Stomach (tissue), 9 donors: ENCODE measurements around the gene MAST4. TPM values are rescaled to one million over a fixed set of nuclear protein-coding genes. Genes with fewer than 3 reads are reported as not detected.
A peak's percentile ranks its signal among the peaks of the same experiment; 100 is the strongest.

ENCODE experiments used
- DNase-seq, 2 donors: peaks; one replicate each; pipeline versions ENCODE4 v3.0.0 to v3.0.0-alpha.2; 2013 to 2019
- H3K27ac ChIP-seq, 5 donors: fragments of 200-600 bp in 4 of 5; sonication (generic) in 4 of 5; one replicate each; pipeline ENCODE4 v1.5.1; 2013 to 2019; ENCODE audit warnings: mild to moderate bottlenecking in 1 of 5, moderate library complexity in 1 of 5
- H3K27me3 ChIP-seq, 3 donors: fragments of 200-600 bp; sonication (generic); one replicate each; pipeline ENCODE4 v1.5.1; 2017 to 2019; ENCODE audit warnings: mixed run types in 1 of 3
- H3K36me3 ChIP-seq, 4 donors: fragments of 200-600 bp; sonication (generic); 1 replicate in 3 of 4; 2 replicates in 1 of 4; pipeline ENCODE4 v1.5.1; 2016 to 2019
- H3K4me1 ChIP-seq, 4 donors: fragments of 200-600 bp; sonication (generic); one replicate each; pipeline ENCODE4 v1.5.1; 2016 to 2019
- H3K4me3 ChIP-seq, 4 donors: fragments of 200-600 bp; sonication (generic) in 3 of 4; one replicate each; pipeline ENCODE4 v1.5.1; 2016 to 2019; ENCODE audit warnings: mild to moderate bottlenecking in 1 of 4
- H3K9me3 ChIP-seq, 4 donors: fragments of 200-600 bp; sonication (generic); one replicate each; pipeline ENCODE4 v1.5.1; 2016 to 2019
- EP300 ChIP-seq: sonication (generic); formaldehyde crosslinking; IDR thresholded peaks from one replicate; pipeline ENCODE4 v1.6.1; 2017; ENCODE audit warnings: antibody characterized with exemption
- POLR2A ChIP-seq, 4 donors: fragments of 450-650 bp; IDR thresholded peaks; one replicate each; pipeline ENCODE4 v1.6.1; 2016; ENCODE audit warnings: antibody characterized with exemption in 4 of 4, control low read depth in 2 of 4, mild to moderate bottlenecking in 1 of 4, moderate library complexity in 1 of 4
- POLR2AphosphoS5 ChIP-seq, 3 donors: sonication (generic); formaldehyde crosslinking; IDR thresholded peaks; one replicate each; pipeline ENCODE4 v1.6.1; 2016; ENCODE audit warnings: antibody characterized with exemption in 3 of 3
- WGBS, 5 donors: extraction: QIAGEN DNeasy Blood & Tissue Kit in 3 of 5; methylation state at CpG; one replicate each; pipeline versions ENCODE4 v1.1.5 to v1.1.7; 2013 to 2018; 5-methylcytosine and 5-hydroxymethylcytosine counted together
- intact Hi-C: fragments of 100-400 bp; cut with DNase I; formaldehyde crosslinking; loops from one replicate; pipeline ENCODE4 v1.15.1; 2023; ENCODE audit warnings: low total_unique reads
- polyA plus RNA-seq, 3 donors: library from polyadenylated mRNA; stranded (reverse); fragments of 200-250 nt; gene quantifications; one replicate each; pipeline ENCODE4 v1.2.3, GENCODE V29; 2013
- total RNA-seq, 5 donors: library from RNA; depleted of rRNA; stranded (reverse); fragments of >200 nt; gene quantifications; one replicate each; pipeline versions ENCODE4 v1.1.0 to v1.2.3, GENCODE V29; 2014 to 2016
- TF ChIP-seq, protein P1 (sequence below), 7 experiments: fragments of 450-650 bp in 4 of 7; fragments of 200-600 bp in 3 of 7; sonication (generic) in 3 of 7; IDR thresholded peaks; one replicate each; pipeline ENCODE4 v1.5.1; 2016 to 2019; ENCODE audit warnings: antibody characterized with exemption in 7 of 7, control low read depth in 2 of 7, mild to moderate bottlenecking in 1 of 7
- donor health status: healthy with polysubstance abuse.
- donor health status: Bipolar disorder and iron deficiency.
- donor health status: healthy.

The MAST4 gene
- total and polyA plus RNA-seq, 8 donors: 1.5 to 52.5 (median 32.1) TPM

DNA sequence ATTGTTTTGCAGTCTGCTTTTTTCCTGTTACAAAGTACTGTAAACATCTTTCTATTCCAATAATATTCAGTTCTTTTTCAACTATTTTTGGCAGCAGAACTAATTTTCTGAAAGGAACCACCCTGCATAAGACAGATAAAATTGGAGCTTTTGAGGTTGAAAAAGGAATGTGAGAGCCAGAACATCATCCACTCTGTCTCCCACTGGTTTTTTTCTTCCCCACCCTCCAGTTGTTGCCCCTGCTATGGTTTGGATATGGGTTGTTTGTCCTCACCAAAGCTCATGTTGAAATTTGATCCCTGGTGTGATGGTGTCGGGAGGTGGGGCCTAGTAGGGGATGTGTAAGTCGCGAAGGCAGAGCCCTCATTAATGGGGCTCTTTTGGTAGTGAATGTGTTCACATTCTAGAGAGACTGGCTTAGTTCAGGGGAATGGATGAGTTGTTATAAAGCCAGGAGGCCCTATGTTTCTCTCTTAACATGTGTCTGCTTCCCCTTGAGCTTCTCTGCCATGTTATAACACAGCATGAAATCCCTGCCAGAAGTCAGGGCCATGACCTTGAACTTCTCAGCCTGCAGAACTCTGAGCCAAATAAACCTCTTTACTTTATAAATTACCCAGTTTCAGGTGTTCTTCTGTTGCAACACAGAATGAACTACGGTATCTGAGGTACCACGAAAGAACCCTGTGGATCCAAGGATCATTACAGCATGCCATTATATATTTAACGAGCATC, 34.8 kb upstream of the MAST4 start:
- intact Hi-C loops: no loop called here
- H3K4me3 ChIP-seq: no peak overlapping the region
- 72 to 86% (median 83%) methylated on average over 6 of the region's 6 CpGs for WGBS, 5 donors

GRCh38 chr5:66565878-66566277, 30.3 kb upstream of the MAST4 start:
- H3K27me3 ChIP-seq: no peaks in the 10 kb centered on the region
- WGBS, 5 donors: 73 to 86% (median 79%) methylated on average over 2 of the region's 2 CpGs
- no peaks in the 10 kb centered on the region for H3K9me3 ChIP-seq
- H3K27ac ChIP-seq: no peak overlapping the region
- no peaks in the 10 kb centered on the region for H3K36me3 ChIP-seq
- intact Hi-C loops: no loop called here
- H3K4me1 ChIP-seq: no peaks in the 10 kb centered on the region
- no peak for DNase-seq
- TF ChIP-seq, protein P1, sequence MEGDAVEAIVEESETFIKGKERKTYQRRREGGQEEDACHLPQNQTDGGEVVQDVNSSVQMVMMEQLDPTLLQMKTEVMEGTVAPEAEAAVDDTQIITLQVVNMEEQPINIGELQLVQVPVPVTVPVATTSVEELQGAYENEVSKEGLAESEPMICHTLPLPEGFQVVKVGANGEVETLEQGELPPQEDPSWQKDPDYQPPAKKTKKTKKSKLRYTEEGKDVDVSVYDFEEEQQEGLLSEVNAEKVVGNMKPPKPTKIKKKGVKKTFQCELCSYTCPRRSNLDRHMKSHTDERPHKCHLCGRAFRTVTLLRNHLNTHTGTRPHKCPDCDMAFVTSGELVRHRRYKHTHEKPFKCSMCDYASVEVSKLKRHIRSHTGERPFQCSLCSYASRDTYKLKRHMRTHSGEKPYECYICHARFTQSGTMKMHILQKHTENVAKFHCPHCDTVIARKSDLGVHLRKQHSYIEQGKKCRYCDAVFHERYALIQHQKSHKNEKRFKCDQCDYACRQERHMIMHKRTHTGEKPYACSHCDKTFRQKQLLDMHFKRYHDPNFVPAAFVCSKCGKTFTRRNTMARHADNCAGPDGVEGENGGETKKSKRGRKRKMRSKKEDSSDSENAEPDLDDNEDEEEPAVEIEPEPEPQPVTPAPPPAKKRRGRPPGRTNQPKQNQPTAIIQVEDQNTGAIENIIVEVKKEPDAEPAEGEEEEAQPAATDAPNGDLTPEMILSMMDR (IDR thresholded peaks at IDR 0.05): no peak
- TF ChIP-seq POLR2AphosphoS5 (IDR thresholded peaks at IDR 0.05) (no peak), POLR2A (IDR thresholded peaks at IDR 0.05) (no peak), EP300 (no peak)
- no peak overlapping the region for H3K4me3 ChIP-seq

More for the DNA sequence above, 34.8 kb upstream of the MAST4 start:
- Histone ChIP-seq H3K27ac (no peak overlapping the region), H3K36me3 (no peaks in the 10 kb centered on the region), H3K4me1 (no peaks in the 10 kb centered on the region), H3K9me3 (no peaks in the 10 kb centered on the region), H3K27me3 (no peaks in the 10 kb centered on the region)
- peak in 1 of 2 donors; percentile 15 for DNase-seq
- no peak for TF ChIP-seq POLR2A (IDR thresholded peaks at IDR 0.05)
- TF ChIP-seq, protein P1 (IDR thresholded peaks at IDR 0.05): no peak
- TF ChIP-seq POLR2AphosphoS5 (IDR thresholded peaks at IDR 0.05): no peak
- TF ChIP-seq EP300: no peak

GRCh38 chr5:66567474-66567873, 28.7 kb upstream of the MAST4 start:
- Histone ChIP-seq H3K27me3 (no peaks in the 10 kb centered on the region), H3K4me1 (no peaks in the 10 kb centered on the region), H3K4me3 (no peak overlapping the region), H3K36me3 (no peaks in the 10 kb centered on the region), H3K27ac (no peak overlapping the region), H3K9me3 (no peaks in the 10 kb centered on the region)
- TF ChIP-seq POLR2A (IDR thresholded peaks at IDR 0.05) (no peak), POLR2AphosphoS5 (IDR thresholded peaks at IDR 0.05) (no peak), EP300 (no peak)
- TF ChIP-seq, protein P1 (IDR thresholded peaks at IDR 0.05): no peak
- intact Hi-C loops: no loop called here
- 77 to 89% (median 82%) methylated on average over 3 of the region's 3 CpGs for WGBS, 5 donors
- DNase-seq: no peak

DNA sequence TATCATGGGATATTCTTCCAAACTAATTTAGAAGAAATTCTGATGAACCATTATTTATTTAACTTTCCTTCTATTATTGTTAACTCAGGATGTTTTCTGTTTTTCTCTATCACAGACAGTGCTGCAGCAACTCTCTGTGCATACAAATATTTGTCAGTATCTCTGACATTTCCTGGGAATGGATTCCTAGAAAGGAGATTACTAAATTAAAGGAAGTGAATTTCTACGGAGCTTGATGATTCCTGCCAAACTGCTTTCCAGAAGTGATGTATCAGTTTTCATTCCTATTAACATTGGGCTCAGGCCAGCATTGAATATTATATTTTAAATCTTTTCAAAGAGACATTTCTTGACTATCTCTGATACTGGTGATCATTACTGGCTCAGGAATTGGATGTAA, 26.0 kb upstream of the MAST4 start:
- H3K4me3 ChIP-seq: no peak overlapping the region
- TF ChIP-seq EP300 (no peak), POLR2AphosphoS5 (IDR thresholded peaks at IDR 0.05) (no peak), POLR2A (IDR thresholded peaks at IDR 0.05) (no peak)
- TF ChIP-seq, protein P1 (IDR thresholded peaks at IDR 0.05): no peak
- H3K27ac ChIP-seq: no peak overlapping the region
- H3K4me1 ChIP-seq: no peaks in the 10 kb centered on the region
- intact Hi-C loops: no loop called here
- no peaks in the 10 kb centered on the region for H3K9me3 ChIP-seq
- 13 to 27% (median 21%) methylated on average over 1 of the region's 1 CpG for WGBS, 5 donors
- H3K27me3 ChIP-seq: no peaks in the 10 kb centered on the region
- no peaks in the 10 kb centered on the region for H3K36me3 ChIP-seq
- DNase-seq: peak in 1 of 2 donors; percentile 46
